ENCODE results near the gene FAM210A.

FAM210A gene

GRCh38 chr18:13730481-13730880, 4.1 kb upstream of the FAM210A start:
- no peaks in the 10 kb centered on the region for H3K9me3 ChIP-seq (ENCODE audit: insufficient read depth, low read length, severe bottlenecking)
- H3K4me2 ChIP-seq (ENCODE audit: insufficient read depth, low read length) = 0 out of 2 replicates have a peak overlapping the region, but pooled peaks have one; percentile 5
- no peak overlapping the region; the same call in 1 of the 2 replicates for H3K27ac ChIP-seq (ENCODE audit: low read length)
- no peak overlapping the region for H3K9ac ChIP-seq (ENCODE audit: low read depth, low read length)
- ATAC-seq (ENCODE audit: insufficient read depth, low read depth) (no peak), DNase-seq (no peak)
- peaks cover 36% of the 10 kb centered on the region for H3K36me3 ChIP-seq (ENCODE audit: insufficient read depth, low read length)
- H4K20me1 ChIP-seq (ENCODE audit: insufficient read depth, low read length) = peaks cover 14% of the 10 kb centered on the region; the same call in 1 of the 2 replicates
- peaks cover 35% of the 10 kb centered on the region for H3K4me1 ChIP-seq (ENCODE audit: insufficient read depth, low read length)
- TF ChIP-seq, protein P1, sequence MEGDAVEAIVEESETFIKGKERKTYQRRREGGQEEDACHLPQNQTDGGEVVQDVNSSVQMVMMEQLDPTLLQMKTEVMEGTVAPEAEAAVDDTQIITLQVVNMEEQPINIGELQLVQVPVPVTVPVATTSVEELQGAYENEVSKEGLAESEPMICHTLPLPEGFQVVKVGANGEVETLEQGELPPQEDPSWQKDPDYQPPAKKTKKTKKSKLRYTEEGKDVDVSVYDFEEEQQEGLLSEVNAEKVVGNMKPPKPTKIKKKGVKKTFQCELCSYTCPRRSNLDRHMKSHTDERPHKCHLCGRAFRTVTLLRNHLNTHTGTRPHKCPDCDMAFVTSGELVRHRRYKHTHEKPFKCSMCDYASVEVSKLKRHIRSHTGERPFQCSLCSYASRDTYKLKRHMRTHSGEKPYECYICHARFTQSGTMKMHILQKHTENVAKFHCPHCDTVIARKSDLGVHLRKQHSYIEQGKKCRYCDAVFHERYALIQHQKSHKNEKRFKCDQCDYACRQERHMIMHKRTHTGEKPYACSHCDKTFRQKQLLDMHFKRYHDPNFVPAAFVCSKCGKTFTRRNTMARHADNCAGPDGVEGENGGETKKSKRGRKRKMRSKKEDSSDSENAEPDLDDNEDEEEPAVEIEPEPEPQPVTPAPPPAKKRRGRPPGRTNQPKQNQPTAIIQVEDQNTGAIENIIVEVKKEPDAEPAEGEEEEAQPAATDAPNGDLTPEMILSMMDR (IDR thresholded peaks at IDR 0.05; ENCODE audit: borderline replicate concordance, extremely low read depth, low read length, poor library complexity, severe bottlenecking) = no peak
- no peak for TF ChIP-seq EZH2 (IDR thresholded peaks at IDR 0.05; ENCODE audit: borderline replicate concordance, low read depth, low read length, severe bottlenecking)
- no peaks in the 10 kb centered on the region for H3K27me3 ChIP-seq (ENCODE audit: insufficient read depth, low read length, poor library complexity)
- peaks cover 84% of the 10 kb centered on the region for H3K79me2 ChIP-seq (ENCODE audit: insufficient read depth, low read length)
- no peak overlapping the region for H2AFZ ChIP-seq (ENCODE audit: low read depth, low read length)
- H3K4me3 ChIP-seq (ENCODE audit: low read depth in 1 of 2, low read length in 2 of 2) = no peak overlapping the region

DNA sequence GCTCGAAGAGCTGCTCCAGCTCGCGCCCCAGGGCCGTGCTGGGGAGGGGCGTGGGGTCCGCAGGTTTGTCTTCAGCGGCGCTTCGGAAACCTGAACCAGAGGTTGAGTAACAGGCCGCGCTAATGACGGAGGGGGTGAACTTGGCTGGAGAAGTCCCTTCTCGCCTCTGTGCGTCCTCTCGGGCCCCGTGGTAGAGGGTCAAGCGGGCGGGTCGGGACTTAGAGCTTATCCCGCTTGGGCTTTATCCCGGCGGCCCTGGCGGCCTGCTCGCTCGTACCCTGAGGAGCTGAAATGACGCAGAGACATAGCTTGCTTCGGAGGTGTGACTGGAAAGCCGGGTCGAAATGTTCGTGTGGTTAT, 594 bp upstream of the FAM210A start:
- H3K4me2 ChIP-seq (ENCODE audit: insufficient read depth, low read length) = peak overlapping the region; percentile 87
- H3K9me3 ChIP-seq (ENCODE audit: insufficient read depth, low read length, severe bottlenecking) = no peaks in the 10 kb centered on the region
- peak overlapping the region; percentile 75 for H3K27ac ChIP-seq (ENCODE audit: low read length)
- H4K20me1 ChIP-seq (ENCODE audit: insufficient read depth, low read length) = peaks cover 27% of the 10 kb centered on the region; the same call in 1 of the 2 replicates
- peak; percentile 36 for DNase-seq
- H3K36me3 ChIP-seq (ENCODE audit: insufficient read depth, low read length) = peaks cover 13% of the 10 kb centered on the region
- peak overlapping the region; percentile 74 for H3K9ac ChIP-seq (ENCODE audit: low read depth, low read length)
- H2AFZ ChIP-seq (ENCODE audit: low read depth, low read length) = peak overlapping the region; percentile 70
- H3K27me3 ChIP-seq (ENCODE audit: insufficient read depth, low read length, poor library complexity) = no peaks in the 10 kb centered on the region
- peaks cover 61% of the 10 kb centered on the region for H3K4me1 ChIP-seq (ENCODE audit: insufficient read depth, low read length)
- peak overlapping the region; percentile 67 to 89 for H3K4me3 ChIP-seq (ENCODE audit: low read depth in 1 of 2, low read length in 2 of 2)
- peaks cover 98% of the 10 kb centered on the region for H3K79me2 ChIP-seq (ENCODE audit: insufficient read depth, low read length)
- TF ChIP-seq, protein P1 (IDR thresholded peaks at IDR 0.05; ENCODE audit: borderline replicate concordance, extremely low read depth, low read length, poor library complexity, severe bottlenecking) = no peak
- no peak for TF ChIP-seq EZH2 (IDR thresholded peaks at IDR 0.05; ENCODE audit: borderline replicate concordance, low read depth, low read length, severe bottlenecking)
- peak; percentile 21 for ATAC-seq (ENCODE audit: insufficient read depth, low read depth)

DNA sequence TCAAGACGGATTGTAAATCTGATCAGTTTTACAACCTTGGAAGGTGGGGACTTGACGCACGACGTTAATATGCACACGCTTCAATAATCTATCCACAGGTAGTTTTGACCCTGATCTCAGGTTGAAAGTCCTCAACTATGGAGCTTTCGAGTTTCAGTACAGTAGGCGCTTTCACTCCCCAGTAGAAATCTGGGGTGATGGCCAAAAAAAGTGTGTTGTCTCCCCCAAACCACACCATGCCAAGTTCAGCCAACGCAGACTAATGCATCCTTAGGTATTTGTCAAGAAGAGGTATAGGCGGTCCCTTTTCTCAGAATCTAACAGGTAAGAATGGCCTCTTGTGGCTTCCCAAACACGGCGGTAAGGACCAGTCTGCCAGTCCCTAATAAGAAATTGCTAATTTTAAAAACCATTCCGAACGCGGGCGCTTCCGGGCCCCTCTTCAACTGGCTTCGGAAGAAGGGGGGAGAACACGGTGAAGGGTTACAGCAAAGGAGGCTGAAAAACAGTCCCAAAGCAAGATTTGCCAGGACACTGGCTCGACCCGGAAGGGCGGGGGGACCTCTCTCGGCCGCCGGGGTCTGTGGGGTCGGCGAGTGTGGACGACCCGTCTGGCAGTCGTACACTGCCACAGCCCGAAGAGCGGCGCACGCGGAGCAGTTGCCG, 659 bp downstream of the FAM210A start:
- H3K27ac ChIP-seq (ENCODE audit: low read length) = peak overlapping the region; percentile 67
- H3K4me1 ChIP-seq (ENCODE audit: insufficient read depth, low read length) = peaks cover 60% of the 10 kb centered on the region
- peak overlapping the region; percentile 67 to 89 for H3K4me3 ChIP-seq (ENCODE audit: low read depth in 1 of 2, low read length in 2 of 2)
- H3K4me2 ChIP-seq (ENCODE audit: insufficient read depth, low read length) = peak overlapping the region; percentile 87
- DNase-seq (peak; percentile 36), ATAC-seq (ENCODE audit: insufficient read depth, low read depth) (no peak; the same call in 2 of the 3 replicates)
- H3K79me2 ChIP-seq (ENCODE audit: insufficient read depth, low read length) = peaks cover 99% of the 10 kb centered on the region
- no peaks in the 10 kb centered on the region for H3K27me3 ChIP-seq (ENCODE audit: insufficient read depth, low read length, poor library complexity)
- H2AFZ ChIP-seq (ENCODE audit: low read depth, low read length) = peak overlapping the region; percentile 75
- peak overlapping the region; percentile 74 for H3K9ac ChIP-seq (ENCODE audit: low read depth, low read length)
- H3K36me3 ChIP-seq (ENCODE audit: insufficient read depth, low read length) = peaks cover 15% of the 10 kb centered on the region
- TF ChIP-seq EZH2 (IDR thresholded peaks at IDR 0.05; ENCODE audit: borderline replicate concordance, low read depth, low read length, severe bottlenecking) = no peak
- TF ChIP-seq, protein P1 (IDR thresholded peaks at IDR 0.05; ENCODE audit: borderline replicate concordance, extremely low read depth, low read length, poor library complexity, severe bottlenecking) = no peak
- no peaks in the 10 kb centered on the region for H3K9me3 ChIP-seq (ENCODE audit: insufficient read depth, low read length, severe bottlenecking)
- peaks cover 27% of the 10 kb centered on the region; the same call in 1 of the 2 replicates for H4K20me1 ChIP-seq (ENCODE audit: insufficient read depth, low read length)

Data from DND-41 (cell line).